ENCODE data around the gene PROX1.

The PROX1 gene

DNA sequence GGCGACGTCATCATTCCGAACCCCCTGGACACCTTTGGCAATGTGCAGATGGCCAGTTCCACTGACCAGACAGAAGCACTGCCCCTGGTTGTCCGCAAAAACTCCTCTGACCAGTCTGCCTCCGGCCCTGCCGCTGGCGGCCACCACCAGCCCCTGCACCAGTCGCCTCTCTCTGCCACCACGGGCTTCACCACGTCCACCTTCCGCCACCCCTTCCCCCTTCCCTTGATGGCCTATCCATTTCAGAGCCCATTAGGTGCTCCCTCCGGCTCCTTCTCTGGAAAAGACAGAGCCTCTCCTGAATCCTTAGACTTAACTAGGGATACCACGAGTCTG is 10.0 kb downstream of the PROX1 start:
- DNase-seq (ENCODE audit: low read depth, low spot score): no peak

DNA sequence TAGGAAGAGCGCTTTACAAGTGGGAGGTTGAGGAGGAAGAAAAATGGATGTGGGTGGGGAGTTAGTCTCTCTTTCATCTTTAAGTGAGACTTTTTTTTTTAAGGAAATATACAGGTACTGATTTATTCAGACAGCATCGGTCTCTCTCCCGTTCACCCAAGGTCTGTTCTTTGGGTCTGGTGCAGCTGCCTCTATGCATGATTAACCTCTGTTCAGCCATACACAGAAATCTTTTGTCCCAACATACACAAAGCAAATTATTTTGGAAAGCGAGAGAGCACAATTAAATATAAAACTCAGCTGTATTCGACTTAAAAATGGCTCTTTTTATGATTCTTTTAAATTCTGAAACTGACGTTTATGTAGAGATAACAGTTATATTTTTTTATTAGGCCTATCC is 11.0 kb downstream of the PROX1 start:
- DNase-seq (ENCODE audit: low read depth, low spot score): no peak

DNA sequence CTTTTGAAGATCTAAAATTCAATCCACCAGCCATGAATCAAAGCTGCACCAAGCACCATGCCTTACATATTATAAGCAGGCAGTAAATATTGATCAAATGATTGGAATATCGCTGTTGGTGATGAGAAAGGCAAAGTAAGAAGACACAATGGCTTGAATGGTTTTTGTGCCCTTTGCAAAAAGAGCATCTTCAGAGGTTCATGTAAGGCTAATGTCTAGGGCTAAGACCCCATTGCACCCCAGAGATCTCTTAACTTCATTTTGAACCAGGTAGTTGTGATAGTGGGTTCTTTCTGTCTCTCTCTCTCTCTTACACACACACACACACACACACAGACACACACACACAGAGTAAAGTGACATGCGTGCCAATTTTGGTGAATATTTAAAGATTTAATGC is 12.0 kb downstream of the PROX1 start:
- DNase-seq (ENCODE audit: low read depth, low spot score): no peak

DNA sequence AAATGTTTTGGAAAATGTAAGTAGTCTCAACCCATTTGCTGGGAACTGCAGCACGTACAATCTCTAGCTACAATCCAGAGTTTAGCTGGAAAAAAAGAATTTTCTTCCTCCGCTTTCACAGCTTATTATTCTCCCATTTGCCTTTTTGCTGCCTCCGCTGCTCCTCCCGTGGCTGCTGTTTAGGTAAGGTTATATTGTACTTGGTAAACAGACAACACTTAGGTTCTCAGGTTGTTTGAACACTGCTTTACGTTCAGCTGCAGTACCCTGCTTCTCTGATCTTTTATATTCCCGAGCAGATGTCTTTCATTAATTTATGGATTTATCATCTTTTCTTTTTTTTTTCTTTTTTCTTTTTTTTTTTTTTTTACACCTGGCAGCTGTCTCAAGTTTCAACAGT is 14.3 kb downstream of the PROX1 start:
- no peak for DNase-seq (ENCODE audit: low read depth, low spot score)

DNA sequence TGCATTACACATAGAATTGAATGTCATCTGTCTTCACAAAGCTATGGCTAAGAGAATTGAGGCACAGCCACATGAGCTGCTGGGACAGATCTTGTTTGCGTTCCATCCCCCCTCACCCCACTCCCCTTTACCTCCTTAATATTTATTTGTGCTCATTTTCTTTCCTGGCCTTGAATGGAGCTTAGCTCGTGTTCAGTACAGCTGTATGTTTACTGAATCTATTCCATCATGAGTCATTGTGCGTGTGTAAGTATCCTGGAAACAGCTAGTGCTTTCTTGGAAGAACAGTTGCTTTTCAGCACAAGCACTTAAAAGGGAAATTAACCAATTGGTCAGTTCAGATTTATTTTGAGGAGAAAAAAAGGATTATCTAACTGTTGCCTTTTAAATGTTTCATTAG is 14.7 kb downstream of the PROX1 start:
- DNase-seq (ENCODE audit: low read depth, low spot score): peak; percentile 82

DNA sequence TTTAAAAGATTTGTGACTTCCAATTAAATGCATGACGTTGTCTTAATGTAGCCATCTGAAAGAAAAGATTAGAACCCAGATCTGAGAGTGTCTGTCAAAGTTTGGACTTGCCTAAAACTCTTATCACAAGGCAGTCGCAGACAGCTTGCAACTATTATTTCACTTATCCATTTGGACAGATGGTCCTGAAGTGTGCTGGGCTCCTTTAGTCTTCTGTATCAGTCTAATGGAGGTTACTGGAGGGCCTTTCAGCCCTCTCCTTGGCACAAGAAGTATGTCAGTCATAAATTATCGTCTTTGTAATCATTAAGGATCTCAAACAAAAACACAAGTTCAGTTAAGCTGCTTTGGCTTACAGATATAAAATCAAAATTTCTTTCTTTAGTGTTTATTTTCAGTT is 15.5 kb downstream of the PROX1 start:
- no peak for DNase-seq (ENCODE audit: low read depth, low spot score)

DNA sequence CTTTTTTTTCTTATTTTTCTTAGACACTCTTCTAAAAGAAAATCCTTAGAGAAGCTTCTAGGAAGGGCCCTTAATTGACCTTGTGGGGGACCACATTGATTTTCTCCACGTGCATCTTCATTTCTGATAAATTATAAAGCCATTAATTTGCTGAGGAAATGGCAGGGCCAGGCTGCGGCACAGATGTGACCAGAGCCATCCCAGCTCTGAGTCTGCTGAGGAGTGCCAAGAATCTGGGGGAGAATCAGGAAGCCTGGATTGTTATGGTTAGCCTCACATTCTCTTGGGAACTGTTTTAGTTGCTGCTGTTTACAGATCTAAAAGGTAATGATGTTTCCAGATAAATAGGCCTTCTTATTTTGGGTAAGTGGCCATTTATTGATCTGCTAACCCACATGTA is 16.2 kb downstream of the PROX1 start:
- DNase-seq (ENCODE audit: low read depth, low spot score): no peak

DNA sequence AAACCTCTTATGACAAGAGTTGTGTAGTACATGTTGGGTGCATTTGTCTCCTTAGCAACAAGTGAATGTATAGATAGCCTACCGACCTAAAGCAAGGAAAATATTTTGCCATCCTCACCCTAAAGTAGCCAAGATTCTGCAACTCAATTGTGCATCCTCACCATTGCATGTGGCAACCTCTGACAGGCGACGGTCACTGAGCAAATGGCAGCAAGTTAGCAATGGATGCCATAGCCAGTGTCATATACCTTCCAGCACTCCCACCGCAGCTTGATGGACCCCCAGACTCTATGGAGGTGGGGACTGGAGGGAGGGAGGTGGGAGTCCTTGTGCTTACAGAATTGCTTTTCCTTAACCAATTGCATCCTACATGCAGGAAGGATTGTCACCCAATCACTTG is 17.0 kb downstream of the PROX1 start:
- DNase-seq (ENCODE audit: low read depth, low spot score): no peak

DNA sequence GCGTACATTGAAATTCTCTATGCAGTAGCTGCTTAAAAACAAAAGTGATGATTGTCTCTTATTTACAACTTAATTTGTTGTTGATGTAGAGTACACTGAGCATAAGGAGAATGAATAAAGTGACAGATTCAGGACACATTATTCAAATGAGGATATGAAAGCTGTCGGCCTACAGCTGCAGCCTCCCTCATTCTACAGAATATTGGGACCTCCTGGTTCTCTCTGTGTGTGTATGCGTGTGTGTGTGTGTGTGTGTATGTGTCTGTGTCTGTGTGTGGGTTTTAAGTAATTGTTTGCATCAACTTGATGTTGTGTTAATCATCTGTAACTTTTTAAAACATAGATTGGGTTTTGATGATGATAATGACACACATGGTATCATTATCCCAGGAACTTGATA is 17.9 kb downstream of the PROX1 start:
- DNase-seq (ENCODE audit: low read depth, low spot score): no peak

DNA sequence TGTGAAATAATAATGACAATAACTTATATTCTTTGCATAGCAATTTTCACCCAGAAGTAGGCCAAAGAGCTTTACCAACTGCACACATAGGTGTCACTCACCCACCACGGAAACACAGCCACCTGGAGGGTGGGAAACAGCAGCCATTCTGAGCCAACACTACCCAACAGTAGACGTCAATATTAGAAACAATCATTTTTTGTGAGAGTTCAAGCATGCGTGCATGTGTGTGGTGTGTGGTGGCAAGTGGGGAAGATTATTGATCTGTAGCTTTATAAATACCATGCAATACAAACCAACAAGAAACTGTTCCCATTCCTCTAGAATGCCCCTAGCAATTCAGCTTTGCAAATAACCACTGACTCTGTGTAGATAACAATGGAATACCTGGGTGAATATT is 19.1 kb downstream of the PROX1 start:
- no peak for DNase-seq (ENCODE audit: low read depth, low spot score)

DNA sequence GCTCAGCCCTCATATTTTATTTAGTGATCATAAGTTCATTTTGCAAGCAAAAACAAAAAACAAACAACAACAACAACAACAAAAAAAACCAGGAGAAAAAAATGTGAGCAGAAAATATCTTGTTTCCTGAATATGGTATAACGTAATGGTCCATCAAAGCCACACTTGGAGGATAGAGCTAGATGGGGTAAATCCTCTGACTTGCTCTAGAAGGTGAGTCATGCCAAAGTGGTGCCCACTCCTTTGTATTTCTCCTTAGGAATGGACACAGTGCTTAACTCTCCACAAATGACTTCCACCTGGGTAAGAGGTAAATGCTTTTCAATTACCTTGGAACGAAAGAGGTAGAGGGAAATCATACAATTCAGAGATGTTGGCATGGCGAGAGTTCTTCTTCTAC is 20.6 kb downstream of the PROX1 start:
- DNase-seq (ENCODE audit: low read depth, low spot score): no peak

DNA sequence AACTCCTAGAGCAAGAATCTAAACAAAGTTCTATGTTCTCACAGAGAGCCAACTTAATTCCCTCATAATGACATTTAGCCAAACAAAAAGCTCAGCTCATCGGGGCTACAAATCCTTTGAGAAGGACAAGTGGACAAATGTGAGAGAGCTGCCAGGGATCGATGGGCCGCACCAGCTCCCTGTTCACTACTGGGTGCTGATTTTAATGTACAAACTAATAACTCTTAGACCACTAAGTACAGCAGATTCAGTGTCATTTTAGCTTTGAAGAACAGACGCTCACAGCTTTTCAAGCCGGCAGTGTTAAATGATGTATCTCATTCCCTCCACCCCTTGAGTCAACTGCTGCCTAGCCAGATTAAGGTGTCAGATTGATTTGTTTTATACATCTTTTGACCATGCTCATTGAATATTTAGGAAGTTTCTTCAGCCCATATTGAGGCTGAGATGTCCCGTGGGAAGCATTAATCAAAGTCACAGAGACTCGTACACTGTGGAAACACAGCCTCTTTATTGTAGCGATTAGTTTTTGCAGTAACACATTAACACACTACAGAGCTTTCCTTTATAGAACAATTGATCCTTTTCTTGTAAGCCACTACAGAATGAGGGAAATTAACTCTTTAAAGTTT is 21.1 kb downstream of the PROX1 start:
- DNase-seq (ENCODE audit: low read depth, low spot score): no peak

DNA sequence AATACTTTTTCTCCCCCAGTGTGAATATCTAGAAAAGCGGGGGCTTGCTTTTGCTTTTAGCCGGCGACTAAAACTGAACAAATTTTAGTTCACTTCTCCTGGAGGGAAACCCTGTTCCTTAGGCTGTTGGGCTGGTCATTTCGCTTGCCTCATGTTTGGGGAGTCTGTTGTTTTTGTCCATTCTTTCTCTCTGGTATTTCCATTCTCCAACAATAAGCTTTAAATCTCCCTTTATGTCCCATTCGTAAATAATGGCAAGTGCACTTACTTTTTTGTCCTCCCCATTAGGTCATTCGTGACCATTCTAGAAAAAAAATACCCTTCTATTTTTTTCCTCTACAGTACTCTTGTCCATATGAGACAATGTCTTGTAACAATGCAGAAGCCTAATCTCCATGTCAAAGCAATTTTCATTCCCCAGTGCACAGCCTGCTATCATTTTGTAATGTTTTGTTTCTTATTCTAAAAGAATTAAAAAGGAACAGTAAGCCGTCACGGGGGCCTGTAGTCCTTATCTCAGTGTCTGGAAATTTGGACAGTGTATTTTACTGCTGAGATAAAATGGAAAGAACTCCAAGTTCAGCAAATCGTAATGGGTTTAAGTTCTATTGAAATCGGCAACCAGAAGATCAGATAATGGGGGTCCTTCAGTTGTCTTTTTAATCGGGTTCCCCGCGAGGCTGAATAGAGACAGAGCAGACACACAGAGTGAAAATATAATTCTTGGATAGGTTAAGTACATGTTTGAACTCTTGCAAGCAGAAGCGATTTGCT is 21.8 kb downstream of the PROX1 start:
- no peak for DNase-seq (ENCODE audit: low read depth, low spot score)

DNA sequence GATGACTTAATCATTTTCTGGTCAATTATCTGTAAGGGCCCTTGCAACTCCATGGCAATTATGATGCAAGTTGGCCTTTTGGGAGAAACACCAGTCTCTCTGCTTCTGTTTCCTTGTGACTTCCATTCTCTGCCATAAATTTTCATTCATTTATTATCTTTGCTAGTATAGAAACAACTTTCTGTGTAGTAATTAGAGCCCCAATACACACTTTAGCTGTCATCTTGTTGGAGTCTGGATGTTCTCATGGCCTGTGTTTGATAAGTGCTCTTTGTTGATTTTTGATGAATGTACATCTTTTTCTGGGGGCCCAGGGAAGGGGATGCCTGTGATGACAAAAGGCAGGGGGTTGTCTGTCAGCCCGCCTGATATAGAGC is 22.4 kb downstream of the PROX1 start:
- DNase-seq (ENCODE audit: low read depth, low spot score): no peak

DNA sequence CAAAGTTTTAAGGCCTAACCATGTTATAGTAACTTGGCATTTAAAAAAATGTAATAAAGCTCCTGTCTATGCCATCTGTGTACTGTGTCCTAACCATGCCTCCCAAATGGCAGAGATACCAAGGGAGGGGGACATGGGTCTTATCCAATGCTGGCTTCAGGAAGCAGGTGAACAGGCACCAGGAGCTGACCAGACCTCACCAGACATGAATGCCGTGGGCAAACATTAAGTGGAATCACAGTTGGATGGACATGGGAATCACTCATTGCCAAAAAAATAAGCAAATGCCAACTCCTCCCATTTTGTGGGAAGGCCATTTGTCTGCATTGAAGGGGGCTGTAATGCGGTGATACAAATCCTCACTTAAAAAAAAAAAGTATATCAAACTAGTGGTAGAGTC is 22.9 kb downstream of the PROX1 start:
- no peak for DNase-seq (ENCODE audit: low read depth, low spot score)

DNA sequence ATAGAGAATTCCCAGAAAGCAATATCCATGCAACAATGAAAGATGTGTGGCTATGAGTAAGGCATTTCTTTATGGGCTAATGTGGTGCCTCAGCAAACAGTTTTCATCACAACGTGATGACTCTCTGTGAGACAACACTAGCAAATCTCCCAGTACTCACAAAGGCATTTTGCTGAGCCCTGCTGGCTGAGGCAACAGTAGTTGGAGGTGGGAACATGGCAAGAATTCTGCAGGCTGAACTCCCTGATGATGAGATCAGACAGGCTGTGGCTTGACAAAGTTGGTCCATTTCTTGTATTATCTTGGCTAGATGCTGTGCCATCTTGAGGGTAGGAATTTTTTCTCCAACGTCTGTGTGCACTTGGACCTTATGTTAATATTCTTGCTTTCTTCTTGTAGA is 24.6 kb downstream of the PROX1 start:
- no peak for DNase-seq (ENCODE audit: low read depth, low spot score)

DNA sequence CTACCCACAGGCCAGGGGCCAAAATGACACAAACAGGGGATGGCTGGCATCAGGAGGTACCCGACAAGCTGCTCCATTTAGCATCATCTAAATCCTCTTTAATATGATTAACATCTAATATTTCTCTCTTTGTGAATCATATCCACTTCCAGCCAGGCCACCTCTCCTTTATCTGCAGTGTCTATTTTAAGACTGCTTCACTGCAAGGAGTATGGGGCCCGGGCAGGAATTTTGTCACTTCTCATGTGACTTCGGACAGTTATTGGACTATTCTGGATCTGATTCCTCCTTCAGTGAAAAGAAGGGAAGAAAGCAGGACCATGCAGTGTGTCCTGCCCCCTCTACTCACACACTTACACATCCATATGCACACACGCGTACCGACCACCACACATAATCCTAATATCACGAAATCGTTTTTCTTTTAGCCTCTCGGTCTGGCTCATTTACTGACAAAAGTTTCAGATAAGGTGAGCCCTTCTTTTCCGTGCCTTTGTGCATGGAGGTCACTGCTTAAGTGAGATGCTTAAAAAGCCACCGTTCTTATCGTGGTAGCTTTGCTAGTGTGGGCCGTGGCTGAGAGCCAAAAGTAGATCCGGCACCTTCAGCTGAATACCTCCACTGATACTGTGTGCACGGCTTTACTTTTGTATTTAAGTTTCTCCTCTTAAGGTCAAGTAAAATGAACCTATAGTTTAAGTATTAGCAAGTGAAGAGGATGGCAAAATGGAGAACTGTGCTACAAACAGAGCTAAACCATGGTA is 26.0 kb downstream of the PROX1 start:
- no peak for DNase-seq (ENCODE audit: low read depth, low spot score)

DNA sequence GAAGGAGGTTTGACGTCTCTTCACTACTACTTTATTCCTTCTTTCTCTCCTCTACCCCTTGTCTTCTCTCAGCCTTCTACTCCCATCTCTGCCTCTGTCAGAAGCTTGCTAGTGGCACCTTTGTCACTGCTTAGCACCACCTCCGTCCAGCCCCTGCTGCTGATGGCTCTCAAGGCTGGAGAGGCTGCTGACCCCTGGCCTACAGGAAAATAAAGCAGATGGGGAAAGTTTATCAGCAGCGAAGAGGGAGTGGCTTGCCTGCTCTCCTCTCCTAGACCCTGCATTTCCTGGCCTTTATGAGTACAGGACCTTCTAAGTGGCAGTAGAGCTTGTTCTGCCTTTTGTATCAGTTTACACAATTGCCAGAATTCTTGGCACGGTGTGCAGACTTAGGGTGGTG is 27.0 kb downstream of the PROX1 start:
- no peak for DNase-seq (ENCODE audit: low read depth, low spot score)

DNA sequence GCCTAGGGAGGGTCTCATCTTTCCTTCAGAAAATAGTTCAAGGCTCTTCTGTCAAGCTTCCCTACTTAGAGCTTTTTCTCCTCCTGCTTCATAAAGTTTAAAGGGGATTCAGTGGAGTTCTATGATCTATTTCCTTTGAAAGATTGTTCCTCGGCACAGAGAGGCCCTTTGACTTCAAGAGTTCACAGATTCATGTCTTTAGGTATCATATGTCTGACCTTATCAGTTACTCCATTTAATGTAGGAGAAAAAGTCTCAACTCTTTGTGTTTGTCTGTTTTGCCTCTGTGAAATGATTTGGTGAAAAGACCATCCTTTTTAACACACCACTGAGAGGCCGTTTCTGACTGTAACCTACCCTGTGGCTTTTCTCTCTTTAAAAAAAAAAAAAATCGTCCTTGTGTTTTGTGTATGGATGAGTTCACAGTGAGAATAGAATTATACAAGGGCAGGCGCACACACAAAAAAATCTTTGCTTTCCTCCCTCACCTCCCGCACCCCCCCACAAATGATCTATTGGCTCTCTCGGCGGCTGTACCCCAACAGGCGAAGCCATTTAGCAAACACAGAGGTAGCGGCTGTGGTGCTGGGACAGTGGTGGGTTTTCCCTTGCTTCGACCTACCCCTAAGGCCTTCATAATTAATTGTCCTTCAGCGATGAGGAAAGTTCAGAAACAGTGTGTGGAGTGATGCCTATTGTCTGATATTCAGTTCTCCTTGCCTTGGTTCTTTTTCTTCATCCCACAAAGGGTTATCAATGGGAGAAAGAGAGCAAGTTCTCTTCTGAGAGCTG is 29.6 kb downstream of the PROX1 start:
- no peak for DNase-seq (ENCODE audit: low read depth, low spot score)

DNA sequence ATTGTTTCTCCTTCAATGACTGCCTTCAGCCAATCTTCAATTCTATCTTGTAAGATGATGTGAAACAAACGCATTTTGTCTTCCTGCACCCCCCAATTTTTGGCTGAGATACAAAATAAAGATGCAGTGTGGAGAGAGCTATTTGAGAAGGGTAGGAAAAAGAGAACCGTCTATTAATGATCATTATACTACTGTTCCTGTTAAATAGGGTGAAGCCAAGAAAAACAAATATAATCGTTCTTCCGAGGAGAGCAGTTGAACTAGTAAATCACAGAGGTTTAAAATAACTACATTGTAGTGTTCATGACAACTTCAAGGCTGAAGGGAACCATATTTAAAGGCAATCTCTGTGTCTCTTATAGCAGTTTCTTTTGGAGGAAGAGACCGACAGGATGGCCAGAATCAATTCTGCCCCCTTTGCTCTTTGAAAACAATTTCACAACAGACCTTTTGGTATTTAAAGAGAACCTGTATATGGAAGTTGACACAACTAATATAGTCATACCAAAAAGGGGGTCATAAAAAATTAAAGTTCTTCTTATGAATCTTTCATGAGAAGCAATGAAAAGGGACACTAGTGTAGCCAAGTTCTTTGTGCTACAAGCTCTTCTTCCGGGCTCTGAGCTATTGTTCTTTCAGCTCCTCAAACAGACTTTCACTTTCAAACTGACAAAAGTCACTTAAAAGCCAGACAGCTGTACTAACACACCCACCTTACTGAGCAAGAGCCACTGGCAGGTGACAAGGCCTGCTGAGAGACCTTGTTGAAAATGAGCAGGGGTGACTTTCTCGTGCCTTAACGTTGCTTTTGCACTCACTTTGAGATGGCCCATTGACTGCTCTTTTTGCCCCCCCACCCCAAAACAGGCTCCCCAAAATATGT is 30.9 kb downstream of the PROX1 start:
- no peak for DNase-seq (ENCODE audit: low read depth, low spot score)

DNA sequence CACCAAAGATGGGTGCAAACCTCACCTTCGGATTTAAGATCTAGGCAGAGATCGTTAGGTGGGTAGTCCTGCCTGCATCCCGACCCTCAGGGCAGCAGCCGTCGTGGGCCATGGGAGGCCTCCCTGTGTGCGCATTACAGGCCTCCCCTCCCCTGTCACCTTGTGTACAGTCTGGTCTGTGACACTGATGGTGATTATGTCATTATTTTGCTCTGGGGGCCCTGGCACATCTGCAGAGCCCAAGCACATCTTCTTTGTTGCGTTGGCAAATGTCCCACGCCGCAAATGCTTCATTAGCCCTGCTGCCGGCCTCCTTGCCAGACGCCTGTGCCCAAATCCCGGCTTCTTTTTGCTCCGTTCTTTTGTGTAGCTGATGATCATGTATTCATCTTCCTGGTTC is 31.7 kb downstream of the PROX1 start:
- no peak for DNase-seq (ENCODE audit: low read depth, low spot score)
